GM18867 (cell line): ENCODE results near the gene STOM.
"Not testable (repeated sequence)": the region's sequence is repeated elsewhere in the genome, so short reads cannot be mapped to it uniquely, and the experiment has no call there.

Experiments
- ATAC-seq: cut with Tn5 transposase; IDR thresholded peaks from one replicate; pipeline ENCODE4 v1.9.1; 2021; ENCODE audit warnings: mild to moderate bottlenecking, moderate library complexity; ENCODE audit not compliant: unreplicated experiment

The STOM gene

GRCh38 chr9:121302786-121303185 is 67.3 kb downstream of the STOM start:
- no peak for ATAC-seq

GRCh38 chr9:121302341-121302740 is 67.7 kb downstream of the STOM start:
- no peak for ATAC-seq

- ATAC-seq = no peak
Observed at GRCh38 chr9:121301881-121302286, 68.2 kb downstream of the STOM start.

- ATAC-seq = no peak
Observed at GRCh38 chr9:121300283-121301119, 69.5 kb downstream of the STOM start.

- no peak for ATAC-seq
Observed at GRCh38 chr9:121299467-121300282, 70.4 kb downstream of the STOM start.

- ATAC-seq = no peak
Observed at GRCh38 chr9:121298689-121299466, 71.2 kb downstream of the STOM start.

- ATAC-seq = no peak
Observed at GRCh38 chr9:121298016-121298538, 72.0 kb downstream of the STOM start.

- ATAC-seq = no peak
Observed at GRCh38 chr9:121297389-121297788, 72.7 kb downstream of the STOM start.

GRCh38 chr9:121296213-121297127 is 73.6 kb downstream of the STOM start:
- no peak for ATAC-seq

- ATAC-seq = no peak
Observed at GRCh38 chr9:121295662-121296191, 74.3 kb downstream of the STOM start.

GRCh38 chr9:121294866-121295661 is 75.0 kb downstream of the STOM start:
- no peak for ATAC-seq

- ATAC-seq = no peak
Observed at GRCh38 chr9:121294151-121294743, 75.8 kb downstream of the STOM start.

GRCh38 chr9:121292801-121293241 is 77.2 kb downstream of the STOM start:
- ATAC-seq = no peak

- ATAC-seq = no peak
Observed at GRCh38 chr9:121292051-121292450, 78.0 kb downstream of the STOM start.

GRCh38 chr9:121291536-121291935 is 78.5 kb downstream of the STOM start:
- ATAC-seq = not testable (repeated sequence)

- no peak for ATAC-seq
Observed at GRCh38 chr9:121289772-121290370, 80.2 kb downstream of the STOM start.

GRCh38 chr9:121289026-121289771 is 80.9 kb downstream of the STOM start:
- ATAC-seq = no peak
